ENCODE measurements around the gene SNX5.
"Not testable (repeated sequence)": the region's sequence is repeated elsewhere in the genome, so short reads cannot be mapped to it uniquely, and the experiment has no call there.

Gene SNX5

DNA sequence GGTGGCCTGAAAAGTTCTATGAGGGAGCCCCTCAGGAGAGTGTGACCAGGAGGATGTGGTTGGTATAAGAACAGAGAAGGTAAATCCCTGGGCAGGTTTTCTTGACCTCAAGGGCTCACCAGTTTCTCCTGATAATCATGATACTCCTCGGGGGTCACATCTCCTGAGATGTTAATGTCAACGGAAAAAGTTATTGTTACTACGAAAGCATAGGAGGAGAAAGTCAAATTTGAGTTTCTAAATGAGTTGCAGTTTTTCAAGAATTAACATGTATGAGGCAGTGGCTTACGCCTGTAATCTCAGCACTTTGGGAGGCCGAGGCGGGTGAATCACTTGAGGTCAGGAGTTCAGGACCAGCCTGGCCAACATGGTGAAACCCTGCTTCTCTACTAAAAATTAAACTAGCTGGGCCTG lies 23.6 kb upstream of the SNX5 start:
- DNase-seq, result peak; percentile 39 to 42

DNA sequence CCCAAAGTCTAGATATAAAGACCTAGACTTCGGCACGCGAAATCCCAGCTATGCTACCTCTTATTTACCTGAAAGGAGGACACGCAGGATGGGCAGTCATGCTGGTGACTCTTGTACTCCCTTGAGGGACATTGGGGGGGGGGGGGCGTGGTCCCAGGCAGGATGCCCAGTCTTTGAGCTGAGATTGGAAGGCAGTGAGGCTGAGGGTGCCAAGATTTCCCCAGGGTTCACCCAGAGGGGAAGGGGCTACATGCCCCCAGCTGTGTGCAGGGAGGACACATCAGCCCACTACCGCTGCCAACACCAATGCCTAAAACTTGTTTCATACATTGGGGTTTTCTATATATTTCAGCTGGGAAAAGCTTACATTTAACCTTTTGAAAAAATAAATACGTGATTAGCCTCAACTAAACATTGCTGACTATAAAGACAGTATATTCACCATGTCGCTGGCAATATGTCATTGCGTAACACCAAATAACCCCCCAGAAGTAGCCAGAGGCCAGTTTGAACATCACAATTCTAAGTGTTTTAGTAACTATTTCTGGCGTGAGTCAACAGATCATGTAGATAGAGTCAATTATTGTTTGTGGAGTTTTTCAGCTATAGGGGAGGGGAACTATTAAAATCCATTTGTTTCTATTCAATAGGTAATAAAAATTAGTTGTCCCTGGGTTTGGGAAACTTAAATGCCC lies 21.8 kb upstream of the SNX5 start:
- no peak for DNase-seq

DNA sequence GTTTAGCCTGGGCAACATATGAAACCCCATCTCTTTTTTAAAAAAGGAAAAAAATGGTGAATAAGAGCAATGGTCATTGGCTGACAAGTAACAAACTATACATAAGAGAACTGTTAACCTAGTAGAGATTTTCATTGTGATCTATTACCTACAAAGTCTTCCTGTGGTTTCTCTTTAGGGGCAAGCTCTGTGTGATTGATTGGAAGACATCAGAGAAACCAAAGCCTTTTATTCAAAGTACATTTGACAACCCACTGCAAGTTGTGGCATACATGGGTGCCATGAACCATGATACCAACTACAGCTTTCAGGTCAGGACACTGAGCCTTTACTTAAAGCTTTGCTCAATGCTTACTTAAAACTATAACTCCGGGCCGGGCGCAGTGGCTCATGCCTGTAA lies 19.4 kb upstream of the SNX5 start:
- DNase-seq, result no peak

DNA sequence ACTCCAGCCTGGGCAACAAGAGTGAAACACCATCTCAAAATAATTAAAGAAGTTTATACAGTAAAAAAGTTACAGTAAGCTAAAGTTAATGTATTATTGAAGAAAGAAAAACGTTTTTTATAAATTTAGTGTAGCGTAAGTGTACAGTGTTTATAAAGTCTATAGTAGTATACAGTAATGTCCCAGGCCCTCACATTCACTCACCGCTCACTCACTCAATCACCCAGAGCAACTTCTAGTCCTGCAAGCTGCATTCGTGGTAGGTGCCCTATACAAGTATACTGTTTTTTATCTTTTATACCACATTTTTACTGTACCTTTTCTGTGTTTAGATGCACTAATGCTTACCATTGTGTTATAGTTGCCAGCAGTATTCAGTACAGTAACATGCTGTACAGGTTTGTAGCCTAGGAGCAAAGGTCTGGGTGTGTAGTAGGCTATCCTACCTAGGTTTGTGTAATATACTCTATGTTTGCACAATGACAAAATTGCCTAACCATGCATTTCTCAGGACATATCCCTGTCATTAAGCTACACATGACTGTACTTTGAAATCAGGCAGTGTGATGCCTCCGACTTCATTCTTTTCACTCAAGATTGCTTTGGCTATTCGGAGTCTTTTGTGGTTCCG lies 16.9 kb upstream of the SNX5 start:
- no peak for DNase-seq

DNA sequence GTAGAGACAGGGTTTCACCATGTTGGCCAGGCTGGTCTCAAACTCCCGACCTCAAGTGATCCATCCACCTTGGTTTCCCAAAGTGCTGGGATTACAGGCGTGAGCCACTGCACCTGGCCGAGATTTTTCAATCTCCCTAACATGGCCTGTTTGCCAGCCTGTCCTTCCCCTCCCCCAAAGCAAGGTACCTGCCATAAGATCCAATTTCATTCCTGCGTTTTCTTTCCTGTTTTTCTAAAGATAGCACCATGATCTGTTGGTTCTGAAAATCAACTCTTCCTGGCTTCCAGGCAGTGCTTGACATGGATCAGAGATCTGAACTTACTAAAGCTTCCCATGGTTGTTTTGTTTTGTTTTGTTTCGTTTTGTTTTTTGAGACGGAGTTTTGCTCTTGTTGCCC lies 7.7 kb upstream of the SNX5 start:
- DNase-seq, result no peak

DNA sequence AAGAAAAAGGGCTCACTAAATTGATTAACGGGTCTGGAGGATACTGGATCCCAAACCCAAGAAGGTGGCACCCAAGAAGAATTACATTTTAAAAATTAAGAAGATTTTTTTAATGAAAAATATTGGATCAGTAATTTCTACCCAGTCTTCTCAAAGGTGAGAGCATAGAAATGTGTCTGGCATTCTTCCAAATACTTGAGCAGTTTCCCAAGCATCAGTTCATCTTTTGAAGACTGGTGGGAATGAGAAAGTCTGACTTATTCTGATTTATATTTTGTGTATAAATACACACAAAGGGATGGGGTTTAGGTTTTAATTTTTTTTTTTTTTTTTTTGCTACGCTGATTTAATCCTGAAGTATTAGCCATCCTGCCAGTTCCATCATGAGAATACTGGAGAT lies 3.5 kb upstream of the SNX5 start:
- no peak for DNase-seq

DNA sequence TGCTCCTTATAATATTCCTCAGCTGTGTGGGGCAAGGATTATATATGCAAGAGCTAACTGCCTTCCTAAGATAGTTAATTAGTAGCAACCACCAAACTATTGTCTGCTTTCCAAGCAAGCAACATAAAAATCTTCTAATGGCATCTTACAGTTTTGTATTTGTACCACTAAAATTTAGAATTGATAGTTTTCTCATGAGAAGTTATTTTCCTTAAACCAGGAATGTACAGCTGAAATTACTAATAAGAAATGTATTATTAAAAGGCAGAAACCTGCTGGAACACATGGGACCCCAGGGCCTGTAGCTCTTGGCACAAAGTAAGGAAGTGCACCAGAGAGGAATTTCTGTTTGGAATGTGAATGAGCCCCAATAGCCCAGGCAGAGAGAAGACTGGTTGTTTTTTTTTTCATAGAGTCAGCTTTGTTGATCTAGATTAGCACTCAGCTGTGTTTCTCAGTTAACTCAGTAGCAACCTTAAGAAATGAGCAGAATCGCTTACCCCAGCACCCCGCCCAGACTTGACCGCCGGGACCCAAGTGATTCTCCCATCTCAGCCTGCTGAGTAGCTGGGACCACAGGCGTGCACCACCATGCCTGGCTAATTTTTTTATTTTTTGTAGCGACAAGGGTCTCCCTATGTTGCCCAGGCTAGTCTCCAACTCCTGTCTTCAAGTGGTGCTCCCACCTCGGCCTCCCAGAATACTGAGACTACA lies 2.9 kb upstream of the SNX5 start:
- no peak for DNase-seq

DNA sequence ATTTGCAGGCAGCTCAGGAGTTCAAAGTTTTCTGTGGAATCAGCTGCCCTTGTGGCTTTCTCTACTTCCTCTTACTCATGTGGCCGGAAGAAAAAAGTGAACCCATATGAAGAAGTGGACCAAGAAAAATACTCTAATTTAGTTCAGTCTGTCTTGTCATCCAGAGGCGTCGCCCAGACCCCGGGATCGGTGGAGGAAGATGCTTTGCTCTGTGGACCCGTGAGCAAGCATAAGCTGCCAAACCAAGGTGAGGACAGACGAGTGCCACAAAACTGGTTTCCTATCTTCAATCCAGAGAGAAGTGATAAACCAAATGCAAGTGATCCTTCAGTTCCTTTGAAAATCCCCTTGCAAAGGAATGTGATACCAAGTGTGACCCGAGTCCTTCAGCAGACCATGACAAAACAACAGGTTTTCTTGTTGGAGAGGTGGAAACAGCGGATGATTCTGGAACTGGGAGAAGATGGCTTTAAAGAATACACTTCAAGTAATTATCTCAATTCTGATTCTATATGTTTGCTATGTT lies 1.4 kb upstream of the SNX5 start:
- peak in 1 of 2 donors; percentile 33 for DNase-seq

DNA sequence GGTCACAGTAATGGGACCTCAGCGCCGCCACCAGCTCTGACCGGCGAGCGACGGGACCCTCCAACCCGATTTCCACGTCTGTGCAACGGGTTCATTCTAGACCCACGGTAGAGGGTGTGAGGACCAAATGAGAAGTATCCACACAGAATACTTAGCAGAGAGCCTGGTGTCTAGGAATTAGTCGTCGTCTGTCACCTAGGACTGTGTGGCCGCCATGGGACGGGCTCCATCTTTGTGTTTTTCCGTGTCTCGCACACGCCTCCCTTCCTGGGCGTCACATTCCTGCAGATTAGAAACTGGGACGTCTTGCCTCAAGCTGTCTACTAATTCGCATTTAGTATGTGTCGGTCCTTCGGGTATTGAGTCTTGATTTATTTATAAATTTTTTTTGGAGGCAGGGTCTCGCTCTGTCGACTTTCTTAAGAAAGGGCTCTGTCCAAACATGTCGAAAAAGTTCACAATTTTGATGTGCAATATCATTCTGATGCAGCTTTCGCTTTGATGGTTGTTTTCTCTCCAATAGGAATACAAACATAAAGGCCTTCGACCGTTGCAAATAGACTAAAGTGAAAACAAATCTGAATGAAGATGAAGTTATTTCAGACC lies 787 bp upstream of the SNX5 start:
- DNase-seq, result peak; percentile 55 to 56

DNA sequence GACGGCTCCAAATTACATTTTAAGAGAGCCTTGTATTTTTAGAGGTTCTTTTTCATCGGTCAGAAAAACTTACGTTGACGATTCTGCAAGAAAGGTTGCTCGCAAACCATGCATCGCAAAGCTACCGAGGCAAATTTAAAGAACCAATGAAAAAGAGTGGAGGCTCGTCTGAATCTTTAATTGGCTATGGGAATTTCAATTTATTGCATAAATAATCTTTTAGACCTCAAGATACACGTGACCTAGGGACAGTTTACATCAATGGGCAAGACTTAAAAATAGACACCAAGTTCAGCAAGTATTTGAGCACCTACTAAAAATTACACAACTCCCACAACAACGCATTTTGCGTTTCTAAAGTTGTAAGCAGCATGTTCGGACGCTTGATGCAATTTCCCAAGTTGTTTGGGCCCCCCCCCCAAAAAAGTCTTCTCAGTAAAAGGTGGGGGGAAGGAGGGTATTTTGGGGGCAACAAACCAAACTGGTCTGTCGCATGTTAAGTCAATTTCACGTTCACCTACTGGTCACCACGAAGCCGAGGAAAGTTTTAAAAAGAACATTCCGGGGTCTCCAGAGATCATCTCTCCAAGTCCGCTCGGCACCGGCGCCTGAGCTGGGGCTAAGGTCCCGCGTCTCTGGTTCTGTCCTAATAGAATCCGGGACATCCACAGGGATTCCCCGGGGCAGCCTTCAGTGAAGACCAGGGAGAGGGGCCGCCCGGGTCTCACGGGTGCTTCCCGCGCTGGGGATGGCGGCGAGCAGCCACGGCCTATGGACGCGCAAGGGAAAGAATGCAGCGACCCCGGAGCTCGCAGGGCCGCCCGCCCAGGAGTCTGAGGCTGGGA lies 851 bp downstream of the SNX5 start:
- DNase-seq, result peak in 1 of 2 donors; percentile 56

DNA sequence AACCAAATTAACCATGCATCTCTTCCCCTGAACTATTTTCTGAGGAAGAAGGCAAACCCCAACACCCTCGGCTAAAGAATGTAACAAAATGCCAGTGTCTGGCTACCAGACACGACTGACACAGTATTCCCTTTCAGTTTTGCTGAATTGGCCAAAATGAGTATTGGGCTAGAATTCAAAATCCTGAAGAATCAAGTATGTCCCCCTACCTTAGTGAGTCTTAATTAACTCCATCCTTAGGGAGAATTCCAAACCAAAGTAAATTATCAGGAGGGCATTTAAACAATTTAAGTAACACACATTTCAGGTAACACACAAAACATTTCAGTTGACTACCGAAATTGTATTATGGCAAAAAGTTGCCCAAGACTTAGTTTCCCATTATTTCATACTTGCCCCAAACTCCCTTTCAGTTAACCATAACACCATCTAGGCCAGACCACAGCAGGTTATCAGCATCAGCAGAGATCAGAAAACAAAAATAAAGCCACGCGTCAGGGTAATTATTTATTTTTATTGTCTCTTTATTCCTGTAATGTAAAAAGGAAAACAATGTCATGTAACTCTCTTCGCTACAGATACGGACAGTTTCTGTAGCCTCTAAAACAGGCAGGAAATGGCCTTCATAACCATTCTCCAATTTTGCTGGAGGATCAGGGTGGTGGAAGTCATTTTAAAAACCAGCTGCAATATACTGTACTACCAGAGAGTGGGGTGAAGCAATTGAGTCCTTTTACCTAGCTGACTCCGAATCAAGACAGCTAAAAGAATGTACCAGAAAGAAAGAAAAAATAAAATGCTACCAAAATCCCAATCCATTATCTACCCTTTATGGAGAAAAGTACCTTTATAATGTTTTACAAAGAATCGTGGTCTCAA lies 1.9 kb downstream of the SNX5 start:
- DNase-seq, result no peak

DNA sequence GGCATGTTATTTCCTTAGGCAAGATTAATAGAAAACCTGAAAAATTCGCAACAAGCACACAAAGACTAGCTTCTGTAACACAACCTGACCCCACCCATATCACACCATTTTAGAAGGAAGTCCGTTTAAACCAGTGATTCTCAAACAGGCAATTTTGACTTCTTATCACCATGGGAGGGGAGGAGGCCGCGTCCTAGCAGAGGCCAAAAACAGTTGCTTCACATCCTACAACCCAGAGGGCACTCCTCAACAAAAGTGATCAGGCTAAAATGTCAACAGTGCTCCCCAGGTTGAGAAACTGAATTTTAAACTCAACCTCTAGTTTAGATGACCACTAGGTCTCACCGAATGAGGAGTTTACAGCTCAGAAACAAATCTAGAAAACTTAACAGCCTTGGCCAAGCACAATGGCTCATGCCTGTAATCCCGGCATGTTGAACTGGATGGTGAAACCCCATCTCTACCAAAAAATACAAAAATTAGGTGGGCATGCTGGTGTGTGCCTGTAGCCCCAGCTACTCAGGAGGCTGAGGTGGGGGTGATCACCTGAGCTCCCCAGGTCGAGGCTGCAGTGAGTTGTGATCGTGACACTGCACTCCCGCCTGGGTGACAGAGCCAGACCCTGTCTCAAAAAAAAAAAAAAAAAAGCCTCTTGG lies 3.4 kb downstream of the SNX5 start:
- DNase-seq, result no peak

DNA sequence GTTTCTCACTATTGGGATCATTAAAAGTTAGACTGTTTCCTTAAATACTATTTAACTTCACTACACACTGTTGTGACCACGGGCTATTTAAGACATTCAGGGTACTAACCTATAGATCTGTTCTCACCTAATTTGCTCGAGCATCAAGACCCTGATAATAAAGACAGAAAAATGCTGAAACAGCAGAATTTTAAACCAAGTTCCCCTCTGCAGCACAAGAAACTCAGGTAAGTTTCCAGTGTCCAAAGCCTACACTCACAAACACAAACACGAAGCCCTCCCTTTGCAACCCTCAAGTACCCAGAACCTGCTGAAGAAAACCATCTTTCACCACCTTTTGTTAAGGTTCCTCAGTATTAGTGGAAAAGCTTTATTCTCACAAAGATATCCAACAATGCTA lies 4.0 kb downstream of the SNX5 start:
- no peak for DNase-seq

DNA sequence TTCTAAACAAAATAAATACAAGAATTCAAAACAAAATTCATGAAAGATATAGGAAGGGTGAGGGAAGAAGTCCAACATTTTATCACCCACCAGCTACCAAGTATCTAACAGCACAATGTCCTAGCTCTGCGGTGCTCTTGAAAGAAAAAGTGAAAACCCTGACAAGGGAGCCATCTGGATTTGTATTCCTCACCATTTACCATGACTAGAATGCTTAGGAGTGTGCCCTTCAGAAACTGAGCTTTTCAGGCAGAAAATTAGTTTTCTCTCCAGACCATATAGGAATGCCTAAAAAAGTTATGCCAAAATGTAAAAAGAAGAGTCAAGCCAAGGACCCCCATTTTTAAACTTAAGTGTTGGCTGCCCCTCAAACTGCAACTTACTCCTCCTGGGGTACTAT lies 4.5 kb downstream of the SNX5 start:
- no peak for DNase-seq

DNA sequence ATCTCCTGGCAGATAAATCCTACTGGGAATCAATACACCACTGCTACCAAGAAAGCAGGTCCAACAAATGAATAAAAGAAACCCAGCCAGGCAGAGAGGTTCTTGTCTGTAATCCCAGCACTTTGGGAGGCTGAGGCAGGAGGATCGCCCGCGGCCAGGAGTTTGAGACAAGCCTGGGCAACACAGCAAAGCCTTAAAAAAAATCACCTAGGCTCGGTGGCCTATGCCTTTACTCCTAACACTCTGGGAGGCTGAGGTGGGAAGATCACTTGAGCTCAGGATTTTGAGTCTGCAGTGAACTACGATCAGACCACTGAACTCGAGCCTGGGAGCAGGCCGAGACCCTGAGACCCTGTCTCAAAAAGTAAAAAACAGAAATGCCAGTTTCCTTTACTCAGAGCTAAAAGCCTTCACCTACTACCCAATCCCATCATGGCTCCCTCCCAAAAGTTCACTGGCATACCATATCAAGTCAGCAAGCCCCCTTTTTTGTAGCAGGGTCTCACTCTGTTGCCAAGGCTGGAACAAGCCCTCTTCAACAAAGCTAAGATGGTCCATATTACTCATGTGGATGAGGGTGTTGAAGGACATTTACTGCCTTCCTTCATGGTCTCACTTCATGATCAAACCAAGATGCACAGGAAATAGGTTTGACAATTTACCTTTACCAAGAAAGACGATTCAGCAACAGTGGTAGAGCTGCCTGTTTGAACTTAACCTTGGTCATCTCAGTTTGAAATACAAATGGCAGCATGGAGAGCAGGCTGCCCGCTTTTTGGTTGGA lies 5.3 kb downstream of the SNX5 start:
- no peak for DNase-seq

DNA sequence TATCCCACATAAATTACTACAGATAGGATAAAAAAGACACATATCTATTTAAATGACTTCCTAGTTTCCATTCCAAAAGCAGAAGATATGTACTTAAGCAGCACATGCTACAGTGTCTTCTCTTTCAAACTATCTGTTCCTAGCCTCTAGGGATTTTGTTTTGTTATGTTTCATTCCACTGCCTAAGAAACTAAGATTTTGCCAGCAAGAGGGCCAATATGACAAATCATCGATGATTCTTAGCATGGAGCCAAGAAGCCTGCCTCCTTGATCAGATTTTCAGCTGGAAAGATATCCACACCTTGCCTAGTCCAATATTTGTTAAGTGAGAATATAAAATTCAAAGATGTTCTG lies 7.0 kb downstream of the SNX5 start:
- DNase-seq, result no peak

DNA sequence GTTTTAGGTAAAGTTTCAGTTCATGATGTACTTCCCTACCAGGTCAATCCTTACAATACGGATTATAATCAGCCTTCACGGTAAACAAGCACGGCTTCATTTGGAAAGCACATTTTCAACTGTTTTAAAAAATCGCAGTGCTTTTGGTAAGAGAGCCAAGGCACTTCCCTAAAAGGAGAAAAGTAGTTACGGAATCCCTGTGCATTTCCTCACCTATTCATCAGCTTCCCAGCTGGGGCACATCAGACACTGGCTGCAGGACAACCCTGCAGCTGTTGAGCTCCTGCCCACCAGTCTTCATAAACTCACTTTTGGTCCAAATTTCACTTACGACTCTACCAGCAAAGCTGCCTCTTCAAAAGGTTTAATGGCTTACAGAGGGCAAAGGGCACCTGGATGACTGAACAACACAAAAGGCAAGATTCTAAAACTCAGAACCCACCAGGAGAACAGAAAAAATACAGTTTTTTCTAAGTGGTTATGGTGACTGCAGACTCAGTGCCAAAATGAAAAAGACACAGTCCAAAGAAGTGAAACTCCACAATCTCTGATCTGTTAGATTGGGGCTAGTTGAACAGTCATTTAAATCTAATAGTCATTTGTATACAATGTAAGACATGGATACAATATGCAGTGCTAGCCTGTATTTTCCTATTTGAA lies 7.5 kb downstream of the SNX5 start:
- no peak for DNase-seq

DNA sequence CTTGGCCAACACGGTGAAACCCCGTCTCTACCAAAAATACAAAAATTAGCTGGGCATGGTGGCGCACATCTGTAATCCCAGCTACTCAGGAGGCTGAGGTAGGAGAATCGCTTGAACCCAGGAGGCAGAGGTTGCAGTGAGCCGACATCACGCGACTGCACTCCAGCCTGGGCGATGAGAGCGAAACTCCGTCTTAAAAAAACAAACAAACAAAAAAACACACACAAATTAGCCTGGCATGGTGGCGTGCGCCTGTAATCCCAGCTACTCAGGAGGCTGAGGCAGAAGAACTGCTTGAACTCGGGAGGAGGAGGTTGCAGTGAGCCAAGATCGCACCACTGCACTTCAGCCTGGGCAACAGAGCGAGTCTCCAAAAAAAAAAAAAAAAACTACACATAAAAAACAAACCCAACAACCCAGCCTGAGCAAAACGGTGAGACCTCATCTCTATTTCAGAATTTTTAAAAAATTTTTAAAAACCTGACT lies 8.2 kb downstream of the SNX5 start:
- not testable (repeated sequence) for DNase-seq

DNA sequence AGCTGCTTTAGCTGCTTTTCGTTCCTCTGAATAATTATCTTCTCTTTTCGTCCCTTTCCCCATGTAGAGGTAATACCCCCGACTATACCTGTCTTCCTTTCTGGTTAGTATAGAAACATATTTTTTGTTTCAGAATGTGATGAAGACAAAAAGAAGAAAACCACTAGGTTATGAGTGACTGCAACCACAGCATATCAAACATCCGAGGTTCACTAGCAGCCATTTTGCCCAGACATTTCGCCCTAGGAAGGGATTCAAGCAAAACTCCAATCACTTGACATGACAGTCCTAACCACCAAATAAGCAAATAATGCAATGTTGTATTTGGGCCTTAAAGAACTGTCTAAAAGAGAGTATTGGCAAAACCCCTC lies 9.4 kb downstream of the SNX5 start:
- DNase-seq, result no peak

All from stimulated activated CD4-positive, alpha-beta T cell treated with anti-CD3 and anti-CD28 coated beads, Interleukin-2, amount 100 ng/mL, for 24 hours (primary cell).